Hepatocyte (in vitro differentiated cells): Measurements from ENCODE around the gene FGF3. TPM values are rescaled to one million over a fixed set of nuclear protein-coding genes. Genes with fewer than 3 reads are reported as not detected.

Experiments
- DNase-seq: peaks from one replicate; pipeline ENCODE4 v3.0.0-alpha.2; 2016; ENCODE audit warnings: low spot score
- H2AFZ ChIP-seq: fragments of 200-600 bp; sonication (generic); 2 replicates; pipeline ENCODE4 v1.6.0; 2016; ENCODE audit warnings: antibody characterized with exemption, mild to moderate bottlenecking
- H3K27ac ChIP-seq: fragments of 200-600 bp; sonication (generic); 2 replicates; pipeline ENCODE4 v1.5.1; 2016; ENCODE audit warnings: mild to moderate bottlenecking
- H3K27me3 ChIP-seq: fragments of 200-600 bp; sonication (generic); 2 replicates; pipeline ENCODE4 v1.6.1; 2016
- H3K36me3 ChIP-seq: fragments of 200-600 bp; sonication (generic); replicated peaks from 2 replicates; pipeline ENCODE4 v1.5.1; 2016; ENCODE audit warnings: low read depth; ENCODE audit not compliant: insufficient read depth
- H3K4me1 ChIP-seq: fragments of 200-600 bp; sonication (generic); 2 replicates; pipeline ENCODE4 v1.5.1; 2016; ENCODE audit warnings: mild to moderate bottlenecking, moderate library complexity; ENCODE audit not compliant: insufficient read depth
- H3K4me2 ChIP-seq: fragments of 200-600 bp; sonication (generic); 2 replicates; pipeline ENCODE4 v1.6.0; 2016
- H3K4me3 ChIP-seq: fragments of 200-600 bp; sonication (generic); 2 replicates; pipeline ENCODE4 v1.5.1; 2016; ENCODE audit warnings: mild to moderate bottlenecking
- H3K79me2 ChIP-seq: fragments of 200-600 bp; sonication (generic); 2 replicates; pipeline ENCODE4 v1.6.0; 2017; ENCODE audit warnings: mild to moderate bottlenecking
- H3K9me2 ChIP-seq: fragments of 200-600 bp; sonication (generic); replicated peaks from 2 replicates; pipeline ENCODE4 v1.6.0; 2017; ENCODE audit warnings: mild to moderate bottlenecking; ENCODE audit not compliant: insufficient read depth
- H3K9me3 ChIP-seq: fragments of 200-600 bp; sonication (generic); 2 replicates; pipeline ENCODE4 v1.5.1; 2016; ENCODE audit warnings: low read depth, mild to moderate bottlenecking
- H4K20me1 ChIP-seq: fragments of 200-600 bp; sonication (generic); 2 replicates; pipeline ENCODE4 v1.6.0; 2016; ENCODE audit warnings: mild to moderate bottlenecking; ENCODE audit not compliant: insufficient read depth, poor library complexity, severe bottlenecking
- EZH2 ChIP-seq: fragments of 200-600 bp; sonication (generic); IDR thresholded peaks from 2 replicates; pipeline ENCODE4 v1.6.1; 2016; ENCODE audit warnings: antibody characterized with exemption, mild to moderate bottlenecking, borderline replicate concordance
- EZH2phosphoT487 ChIP-seq: fragments of 200-600 bp; sonication (generic); IDR thresholded peaks from one replicate; pipeline ENCODE4 v1.6.1; 2018; ENCODE audit warnings: antibody characterized with exemption, mild to moderate bottlenecking, low read depth, moderate library complexity; ENCODE audit not compliant: unreplicated experiment, severe bottlenecking
- WGBS: methylation state at CpG from one replicate; pipeline ENCODE4 v1.1.6; 2016; ENCODE audit warnings: low lambda C conversion rate; ENCODE audit errors: missing lambda C conversion rate; 5-methylcytosine and 5-hydroxymethylcytosine counted together
- polyA plus RNA-seq: library from polyadenylated mRNA; unstranded; fragments of >200 nt; fragmentation: Nextera tagmentation; extraction: Ambion mirVana; gene quantifications from 2 replicates; pipeline ENCODE4 v1.2.1, GENCODE V29; 2016
- total RNA-seq: library from RNA; depleted of rRNA; stranded (reverse); fragments of >200 nt; gene quantifications from 2 replicates; pipeline ENCODE4 v1.2.3, GENCODE V29; 2014
- TF ChIP-seq, protein P1 (sequence below): fragments of 200-600 bp; sonication (generic); IDR thresholded peaks from 2 replicates; pipeline ENCODE4 v1.5.1; 2016; ENCODE audit warnings: antibody characterized with exemption, mild to moderate bottlenecking; ENCODE audit not compliant: poor library complexity

Gene FGF3
- total and polyA plus RNA-seq, 2 experiments from 2014 or later: not detected

DNA sequence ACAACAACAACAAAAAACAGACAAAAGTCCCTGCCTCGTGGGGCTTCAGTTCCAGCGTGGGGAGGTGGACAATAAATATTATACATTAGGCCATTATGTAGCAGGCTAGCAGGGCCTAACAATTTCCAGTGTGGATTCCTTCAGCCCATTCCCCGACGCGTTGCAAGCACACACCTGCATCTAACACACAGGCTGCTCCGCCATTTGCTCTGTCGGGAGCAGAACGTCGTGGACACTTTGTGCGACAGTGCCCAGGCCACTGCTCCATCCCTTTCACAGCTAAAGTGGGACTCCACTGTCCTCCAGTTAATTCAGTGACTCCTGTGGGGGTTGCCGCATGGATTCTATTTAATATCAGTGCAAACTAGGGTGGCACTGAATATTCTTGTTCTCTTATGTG lies 10.9 kb upstream of the FGF3 start:
- no peaks in the 10 kb centered on the region for H3K79me2 ChIP-seq
- H3K36me3 ChIP-seq: no peaks in the 10 kb centered on the region
- TF ChIP-seq EZH2: no peak
- TF ChIP-seq, protein P1, sequence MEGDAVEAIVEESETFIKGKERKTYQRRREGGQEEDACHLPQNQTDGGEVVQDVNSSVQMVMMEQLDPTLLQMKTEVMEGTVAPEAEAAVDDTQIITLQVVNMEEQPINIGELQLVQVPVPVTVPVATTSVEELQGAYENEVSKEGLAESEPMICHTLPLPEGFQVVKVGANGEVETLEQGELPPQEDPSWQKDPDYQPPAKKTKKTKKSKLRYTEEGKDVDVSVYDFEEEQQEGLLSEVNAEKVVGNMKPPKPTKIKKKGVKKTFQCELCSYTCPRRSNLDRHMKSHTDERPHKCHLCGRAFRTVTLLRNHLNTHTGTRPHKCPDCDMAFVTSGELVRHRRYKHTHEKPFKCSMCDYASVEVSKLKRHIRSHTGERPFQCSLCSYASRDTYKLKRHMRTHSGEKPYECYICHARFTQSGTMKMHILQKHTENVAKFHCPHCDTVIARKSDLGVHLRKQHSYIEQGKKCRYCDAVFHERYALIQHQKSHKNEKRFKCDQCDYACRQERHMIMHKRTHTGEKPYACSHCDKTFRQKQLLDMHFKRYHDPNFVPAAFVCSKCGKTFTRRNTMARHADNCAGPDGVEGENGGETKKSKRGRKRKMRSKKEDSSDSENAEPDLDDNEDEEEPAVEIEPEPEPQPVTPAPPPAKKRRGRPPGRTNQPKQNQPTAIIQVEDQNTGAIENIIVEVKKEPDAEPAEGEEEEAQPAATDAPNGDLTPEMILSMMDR: no peak
- no peak for TF ChIP-seq EZH2phosphoT487
- H3K4me2 ChIP-seq: no peak overlapping the region
- DNase-seq: no peak
- WGBS: 95% methylated on average over 11 of the region's 11 CpGs
- no peaks in the 10 kb centered on the region for H3K9me2 ChIP-seq
- no peaks in the 10 kb centered on the region for H4K20me1 ChIP-seq
- no peaks in the 10 kb centered on the region for H3K27me3 ChIP-seq
- no peak overlapping the region for H3K4me3 ChIP-seq
- H2AFZ ChIP-seq: no peak overlapping the region
- no peaks in the 10 kb centered on the region for H3K9me3 ChIP-seq
- no peaks in the 10 kb centered on the region for H3K4me1 ChIP-seq
- no peak overlapping the region for H3K27ac ChIP-seq

DNA sequence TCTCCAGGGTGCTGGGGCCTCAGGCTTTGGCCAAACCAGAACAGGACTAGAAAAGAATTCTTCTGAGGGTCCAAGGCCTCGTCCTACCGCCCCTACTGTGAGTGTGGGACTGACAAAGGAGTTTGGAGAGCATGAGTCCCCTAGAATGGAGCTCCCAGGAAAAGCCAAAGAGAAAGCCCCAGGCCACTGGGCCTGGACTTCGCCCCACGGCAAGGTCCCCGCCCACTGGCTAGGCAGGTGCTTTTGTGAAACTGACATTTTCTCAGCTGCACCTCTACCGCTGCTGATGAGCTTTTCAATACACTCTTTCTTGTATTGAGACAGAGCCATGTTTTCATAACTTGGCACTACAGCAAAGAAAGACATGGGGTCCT lies 9.7 kb upstream of the FGF3 start:
- 76% methylated on average over 6 of the region's 6 CpGs for WGBS
- no peak for TF ChIP-seq EZH2
- no peak for TF ChIP-seq EZH2phosphoT487
- TF ChIP-seq, protein P1: no peak
- no peaks in the 10 kb centered on the region for H3K36me3 ChIP-seq
- H3K27ac ChIP-seq: no peak overlapping the region
- no peaks in the 10 kb centered on the region for H4K20me1 ChIP-seq
- no peaks in the 10 kb centered on the region for H3K27me3 ChIP-seq
- H2AFZ ChIP-seq: no peak overlapping the region
- H3K4me1 ChIP-seq: no peaks in the 10 kb centered on the region
- no peak overlapping the region for H3K4me3 ChIP-seq
- no peaks in the 10 kb centered on the region for H3K79me2 ChIP-seq
- no peak overlapping the region for H3K4me2 ChIP-seq
- no peaks in the 10 kb centered on the region for H3K9me3 ChIP-seq
- H3K9me2 ChIP-seq: no peaks in the 10 kb centered on the region
- no peak for DNase-seq

DNA sequence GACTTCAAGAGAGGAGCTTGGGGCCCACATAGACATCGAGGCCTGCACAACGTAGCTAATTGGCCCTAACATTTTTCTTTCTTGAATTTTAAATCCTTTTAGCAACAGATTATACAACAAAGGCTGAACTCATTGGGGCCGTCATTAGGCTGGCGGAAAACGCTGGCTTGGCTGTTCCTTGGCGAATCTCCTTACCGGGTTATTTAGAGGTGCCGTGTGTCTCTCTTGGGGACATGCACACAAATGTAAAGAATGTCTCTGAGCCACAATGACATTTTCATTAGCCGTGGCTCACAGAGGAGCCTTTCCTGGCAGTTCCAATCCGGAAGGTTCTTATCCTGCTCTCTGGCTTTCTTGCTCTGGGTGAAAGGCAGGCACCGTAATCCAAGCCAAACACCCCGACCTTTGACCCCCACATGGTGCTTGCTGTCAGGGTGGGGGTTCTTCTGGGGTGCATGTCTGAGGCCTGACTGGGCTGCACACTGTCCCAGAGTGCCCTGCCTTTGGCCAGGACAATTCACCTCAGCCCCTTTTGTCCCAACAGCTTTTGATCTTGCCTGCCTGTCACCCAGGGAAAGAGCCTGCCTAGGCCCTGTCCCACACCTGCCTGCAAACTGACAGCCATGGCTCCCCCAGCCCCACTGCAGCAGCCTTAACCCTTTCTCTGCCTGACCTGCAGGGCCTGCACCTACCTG lies 9.2 kb upstream of the FGF3 start:
- H3K4me2 ChIP-seq: no peak overlapping the region

More for the DNA sequence above, 9.2 kb upstream of the FGF3 start:
- WGBS: 65% methylated on average over 12 of the region's 12 CpGs
- Histone ChIP-seq H2AFZ (no peak overlapping the region), H3K27ac (no peak overlapping the region), H3K79me2 (no peaks in the 10 kb centered on the region), H3K4me1 (no peaks in the 10 kb centered on the region), H3K9me2 (no peaks in the 10 kb centered on the region), H3K4me3 (no peak overlapping the region), H3K36me3 (no peaks in the 10 kb centered on the region), H3K27me3 (no peaks in the 10 kb centered on the region), H4K20me1 (no peaks in the 10 kb centered on the region), H3K9me3 (no peaks in the 10 kb centered on the region)
- no peak for TF ChIP-seq EZH2
- TF ChIP-seq EZH2phosphoT487: no peak
- TF ChIP-seq, protein P1: no peak
- DNase-seq: no peak
